Loucy (cell line): ENCODE data around the gene MYOF.

Experiments used
- CTCF ChIP-seq: fragments of 200-600 bp; sonication (generic); conservative IDR thresholded peaks from 2 replicates; pipeline ENCODE4 v1.5.1; 2014; ENCODE audit warnings: mild to moderate bottlenecking, antibody characterized with exemption, low read length
- EZH2phosphoT487 ChIP-seq: fragments of 200-600 bp; IDR thresholded peaks from 2 replicates; pipeline ENCODE4 v1.6.1; 2018; ENCODE audit warnings: antibody characterized with exemption, mild to moderate bottlenecking, moderate library complexity, borderline replicate concordance

- TF ChIP-seq CTCF (no peak), EZH2phosphoT487 (no peak)
Observed at GRCh38 chr10:93274419-93274818, 207.7 kb downstream of the MYOF start.
